Neural cell (in vitro differentiated cells): ENCODE measurements around the gene PAK2. TPM values are rescaled to one million over a fixed set of nuclear protein-coding genes. Genes with fewer than 3 reads are reported as not detected.

Source experiments
- H2AFZ ChIP-seq: fragments of 200-600, 300-800 bp; sonication (generic), shearing (Covaris generic); 2 replicates; pipeline ENCODE4 v1.6.0; 2014; ENCODE audit warnings: low read depth, mild to moderate bottlenecking, antibody characterized with exemption, low read length, moderate library complexity
- H3F3A ChIP-seq: fragments of 200-600 bp; shearing (Covaris generic); 2 replicates; pipeline ENCODE4 v1.6.1; 2016; ENCODE audit warnings: mild to moderate bottlenecking, moderate library complexity, mixed read lengths, antibody characterized with exemption, low read length; ENCODE audit not compliant: insufficient read depth, poor library complexity, severe bottlenecking
- H3K27ac ChIP-seq: fragments of 200-600, 300-800 bp; sonication (generic), shearing (Covaris generic); 2 replicates; pipeline ENCODE4 v1.5.1; 2014; ENCODE audit warnings: mild to moderate bottlenecking, low read length, moderate library complexity
- H3K27me3 ChIP-seq: fragments of 300-800, 200-600 bp; sonication (generic), shearing (Covaris generic); 2 replicates; pipeline ENCODE4 v1.6.0; 2014; ENCODE audit warnings: mild to moderate bottlenecking, low read depth, low read length, moderate library complexity; ENCODE audit not compliant: insufficient read depth
- H3K36me3 ChIP-seq: fragments of 300-800, 200-600 bp; sonication (generic), shearing (Covaris generic); 2 replicates; pipeline ENCODE4 v1.5.1; 2014; ENCODE audit warnings: mild to moderate bottlenecking, antibody characterized with exemption, low read length, moderate library complexity; ENCODE audit not compliant: insufficient read depth
- H3K4me2 ChIP-seq: fragments of 300-800, 200-600 bp; sonication (generic), shearing (Covaris generic); 2 replicates; pipeline ENCODE4 v1.6.0; 2014; ENCODE audit warnings: mild to moderate bottlenecking, low read length
- H3K4me3 ChIP-seq: fragments of 300-800, 200-600 bp; sonication (generic), shearing (Covaris generic); 2 replicates; pipeline ENCODE4 v1.5.1; 2014; ENCODE audit warnings: mild to moderate bottlenecking, low read length, moderate library complexity
- H3K79me2 ChIP-seq: fragments of 200-600 bp; shearing (Covaris generic); replicated peaks from 2 replicates; pipeline ENCODE4 v1.6.0; 2014; ENCODE audit warnings: mild to moderate bottlenecking, low read length, moderate library complexity; ENCODE audit not compliant: insufficient read depth
- H3K9ac ChIP-seq: fragments of 300-800, 200-600 bp; sonication (generic), shearing (Covaris generic); 2 replicates; pipeline ENCODE4 v1.6.1; 2016; ENCODE audit warnings: mild to moderate bottlenecking, low read length, mixed read lengths
- H3K9me2 ChIP-seq: fragments of 200-600 bp; shearing (Covaris generic); 2 replicates; pipeline ENCODE4 v1.6.1; 2016; ENCODE audit warnings: mild to moderate bottlenecking, low read length, mixed read lengths; ENCODE audit not compliant: insufficient read depth
- H3K9me3 ChIP-seq: fragments of 200-600, 300-800 bp; sonication (generic), shearing (Covaris generic); 2 replicates; pipeline ENCODE4 v1.6.1; 2016; ENCODE audit warnings: mild to moderate bottlenecking, mixed run types, low read length, moderate library complexity, mixed read lengths
- H4K20me1 ChIP-seq: fragments of 200-600 bp; shearing (Covaris generic); 2 replicates; pipeline ENCODE4 v1.6.1; 2016; ENCODE audit warnings: mild to moderate bottlenecking, mixed run types; ENCODE audit not compliant: insufficient read depth
- CTCF ChIP-seq: fragments of 450-650 bp; IDR thresholded peaks from 2 replicates; pipeline ENCODE4 v1.5.1; 2014; ENCODE audit warnings: antibody characterized with exemption, mild to moderate bottlenecking, moderate library complexity; ENCODE audit not compliant: poor library complexity, severe bottlenecking
- EP300 ChIP-seq: fragments of 450-650 bp; conservative IDR thresholded peaks from 2 replicates; pipeline ENCODE4 v1.6.1; 2014; ENCODE audit warnings: antibody characterized with exemption, mild to moderate bottlenecking, moderate library complexity; ENCODE audit not compliant: poor library complexity, severe bottlenecking
- EZH2 ChIP-seq: fragments of 200-600, 300-800 bp; shearing (Covaris generic), sonication (generic); IDR thresholded peaks from 2 replicates; pipeline ENCODE4 v1.6.1; 2014; ENCODE audit warnings: antibody characterized with exemption, low read length, borderline replicate concordance, mild to moderate bottlenecking; ENCODE audit not compliant: insufficient read depth, poor library complexity, severe bottlenecking
- POLR2AphosphoS5 ChIP-seq: IDR thresholded peaks from 2 replicates; pipeline ENCODE4 v1.6.1; 2012
- SMC3 ChIP-seq: fragments of 450-650 bp; conservative IDR thresholded peaks from 2 replicates; pipeline ENCODE4 v1.6.1; 2014; ENCODE audit warnings: antibody characterized with exemption, mild to moderate bottlenecking, moderate library complexity; ENCODE audit not compliant: poor library complexity
- polyA plus RNA-seq: library from polyadenylated mRNA; depleted of rRNA; stranded (reverse); fragments of >200 nt; gene quantifications from 2 replicates; pipeline ENCODE4 v1.2.3, GENCODE V29; 2014
- TF ChIP-seq, protein P1 (sequence below): IDR thresholded peaks from 2 replicates; pipeline ENCODE4 v1.6.1; 2012; ENCODE audit warnings: borderline replicate concordance

Gene PAK2
- polyA plus RNA-seq, 1 donor from 2014 or later, result 40.3 TPM

DNA sequence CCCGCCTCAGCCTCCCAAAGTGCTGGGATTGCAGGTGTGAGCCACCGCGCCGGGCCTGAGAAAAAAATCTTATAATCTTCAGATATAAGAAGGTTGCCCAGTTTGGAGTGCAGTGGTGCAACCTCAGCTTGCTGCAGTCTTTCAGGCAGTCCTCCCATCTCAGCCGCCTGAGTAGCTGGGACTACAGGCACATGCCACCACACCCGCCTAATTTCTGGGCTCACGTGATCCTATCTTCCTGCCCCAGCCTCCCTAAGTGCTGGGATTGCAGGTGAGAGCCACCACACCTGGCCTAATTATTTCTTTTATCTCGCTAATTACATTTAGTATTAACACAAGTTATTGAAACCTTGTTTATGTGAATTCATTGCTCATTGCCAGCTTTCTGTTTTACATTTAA lies 13.5 kb downstream of the PAK2 start:
- Histone ChIP-seq H3F3A (no peaks in the 10 kb centered on the region), H3K9ac (no peak overlapping the region), H3K9me2 (no peaks in the 10 kb centered on the region), H3K27ac (no peak overlapping the region), H3K79me2 (peaks cover 76% of the 10 kb centered on the region), H2AFZ (no peak overlapping the region), H3K9me3 (peaks cover 5% of the 10 kb centered on the region), H3K4me2 (no peak overlapping the region), H3K4me3 (no peak overlapping the region), H4K20me1 (no peaks in the 10 kb centered on the region), H3K27me3 (no peaks in the 10 kb centered on the region), H3K36me3 (no peaks in the 10 kb centered on the region)
- no peak for TF ChIP-seq POLR2AphosphoS5
- TF ChIP-seq, protein P1, sequence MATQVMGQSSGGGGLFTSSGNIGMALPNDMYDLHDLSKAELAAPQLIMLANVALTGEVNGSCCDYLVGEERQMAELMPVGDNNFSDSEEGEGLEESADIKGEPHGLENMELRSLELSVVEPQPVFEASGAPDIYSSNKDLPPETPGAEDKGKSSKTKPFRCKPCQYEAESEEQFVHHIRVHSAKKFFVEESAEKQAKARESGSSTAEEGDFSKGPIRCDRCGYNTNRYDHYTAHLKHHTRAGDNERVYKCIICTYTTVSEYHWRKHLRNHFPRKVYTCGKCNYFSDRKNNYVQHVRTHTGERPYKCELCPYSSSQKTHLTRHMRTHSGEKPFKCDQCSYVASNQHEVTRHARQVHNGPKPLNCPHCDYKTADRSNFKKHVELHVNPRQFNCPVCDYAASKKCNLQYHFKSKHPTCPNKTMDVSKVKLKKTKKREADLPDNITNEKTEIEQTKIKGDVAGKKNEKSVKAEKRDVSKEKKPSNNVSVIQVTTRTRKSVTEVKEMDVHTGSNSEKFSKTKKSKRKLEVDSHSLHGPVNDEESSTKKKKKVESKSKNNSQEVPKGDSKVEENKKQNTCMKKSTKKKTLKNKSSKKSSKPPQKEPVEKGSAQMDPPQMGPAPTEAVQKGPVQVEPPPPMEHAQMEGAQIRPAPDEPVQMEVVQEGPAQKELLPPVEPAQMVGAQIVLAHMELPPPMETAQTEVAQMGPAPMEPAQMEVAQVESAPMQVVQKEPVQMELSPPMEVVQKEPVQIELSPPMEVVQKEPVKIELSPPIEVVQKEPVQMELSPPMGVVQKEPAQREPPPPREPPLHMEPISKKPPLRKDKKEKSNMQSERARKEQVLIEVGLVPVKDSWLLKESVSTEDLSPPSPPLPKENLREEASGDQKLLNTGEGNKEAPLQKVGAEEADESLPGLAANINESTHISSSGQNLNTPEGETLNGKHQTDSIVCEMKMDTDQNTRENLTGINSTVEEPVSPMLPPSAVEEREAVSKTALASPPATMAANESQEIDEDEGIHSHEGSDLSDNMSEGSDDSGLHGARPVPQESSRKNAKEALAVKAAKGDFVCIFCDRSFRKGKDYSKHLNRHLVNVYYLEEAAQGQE, result no peak

- no peaks in the 10 kb centered on the region for H3K9me3 ChIP-seq
- no peak overlapping the region for H3K4me3 ChIP-seq
- H3K9ac ChIP-seq, result no peak overlapping the region
- no peak overlapping the region for H3K4me2 ChIP-seq
- no peaks in the 10 kb centered on the region for H4K20me1 ChIP-seq
- no peaks in the 10 kb centered on the region for H3K9me2 ChIP-seq
- no peak for TF ChIP-seq POLR2AphosphoS5
- no peak for TF ChIP-seq CTCF
- no peak for TF ChIP-seq EP300
- H2AFZ ChIP-seq, result no peak overlapping the region
- H3K36me3 ChIP-seq, result no peaks in the 10 kb centered on the region
- H3K27me3 ChIP-seq, result no peaks in the 10 kb centered on the region
- no peak overlapping the region for H3K27ac ChIP-seq
- H3F3A ChIP-seq, result no peaks in the 10 kb centered on the region
- peaks cover 67% of the 10 kb centered on the region for H3K79me2 ChIP-seq
Measured at GRCh38 chr3:196754091-196754981, 14.7 kb downstream of the PAK2 start.

DNA sequence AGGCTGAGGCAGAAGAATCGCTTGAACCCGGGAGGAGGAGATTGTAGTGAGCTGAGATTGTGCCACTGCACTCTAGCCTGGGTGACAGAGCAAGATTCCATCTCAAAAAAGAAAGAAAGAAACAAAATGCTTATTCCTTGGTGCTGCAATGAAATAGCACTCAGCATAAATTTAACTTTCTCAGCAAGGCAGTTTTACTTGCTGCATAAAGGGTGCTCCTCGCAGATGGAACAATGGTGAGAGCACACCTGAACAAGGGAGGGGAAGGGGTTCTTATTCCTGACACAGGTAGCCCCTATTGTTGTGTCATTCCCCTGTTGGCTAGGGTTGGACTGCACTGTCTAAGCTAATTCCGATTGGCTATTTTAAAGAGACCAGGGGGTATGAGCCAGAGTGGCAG lies 17.1 kb downstream of the PAK2 start:
- H3K79me2 ChIP-seq, result peaks cover 58% of the 10 kb centered on the region

More for the DNA sequence above, 17.1 kb downstream of the PAK2 start:
- Histone ChIP-seq H3K27me3 (no peaks in the 10 kb centered on the region), H3K4me3 (no peak overlapping the region), H4K20me1 (no peaks in the 10 kb centered on the region), H3K9me2 (no peaks in the 10 kb centered on the region), H3K9me3 (no peaks in the 10 kb centered on the region), H2AFZ (no peak overlapping the region), H3K27ac (no peak overlapping the region), H3K36me3 (peaks cover 4% of the 10 kb centered on the region), H3K4me2 (no peak overlapping the region), H3K9ac (no peak overlapping the region), H3F3A (no peaks in the 10 kb centered on the region)
- TF ChIP-seq EZH2 (no peak), POLR2AphosphoS5 (no peak), EP300 (no peak), SMC3 (no peak)
- TF ChIP-seq, protein P1, result no peak
